ENCODE measurements around the gene DNER. TPM values are rescaled to one million over a fixed set of nuclear protein-coding genes. Genes with fewer than 3 reads are reported as not detected.

DNER gene
- total and polyA plus RNA-seq, 2 of the 4 experiments (the other 2 are of a cell fraction) = under 0.01 to 0.14 TPM

DNA sequence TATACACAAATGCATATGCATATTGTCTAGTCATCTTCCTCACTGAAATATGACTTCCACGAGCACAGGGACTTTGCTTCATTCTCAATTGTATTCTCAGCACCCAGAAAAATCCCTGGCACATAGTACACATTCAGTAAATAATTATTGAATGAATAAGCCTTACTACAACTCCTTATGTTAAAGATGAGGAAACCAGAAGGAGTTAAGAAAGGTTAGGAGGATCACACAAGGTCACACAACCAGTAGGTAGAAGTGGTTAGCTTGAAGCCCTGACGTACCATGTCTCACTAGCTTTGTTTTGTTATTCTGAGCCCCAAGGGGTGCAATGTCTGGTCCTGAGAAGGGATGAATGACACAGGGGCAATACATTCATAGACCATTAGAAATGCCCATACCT, 222.3 kb downstream of the DNER start:
- DNase-seq (no peak), ATAC-seq (ENCODE audit: low read depth) (no peak)
- no peak overlapping the region for H4K5ac ChIP-seq (ENCODE audit: low read depth, low read length)
- H3K56ac ChIP-seq (ENCODE audit: extremely low read depth, insufficient read depth, low read length) = no peak overlapping the region
- no TSS peak for BruUV-seq (replicated peaks)
- no peak overlapping the region for H2BK5ac ChIP-seq (ENCODE audit: low read depth, low read length, poor library complexity, severe bottlenecking)
- H4K20me1 ChIP-seq (ENCODE audit: insufficient read depth, low read length) = no peaks in the 10 kb centered on the region
- no peak overlapping the region for H3K14ac ChIP-seq (replicated peaks; ENCODE audit: low read depth, low read length)
- no peak overlapping the region for H4K8ac ChIP-seq (ENCODE audit: low read depth in 2 of 2, low read length in 2 of 2)
- ChIA-PET POLR2A (ENCODE audit: unreplicated experiment) (no interaction called here), CTCF (no interaction called here)
- WGBS, 2 experiments (ENCODE audit: extremely low coverage in 2 of 2, insufficient read length in 1 of 2) = no CpG with 5 or more reads among the region's 2 CpGs
- no peak overlapping the region for H3K9ac ChIP-seq (ENCODE audit: low read depth, low read length)
- H2AK9ac ChIP-seq (replicated peaks; ENCODE audit: low read depth, low read length, poor library complexity) = no peak overlapping the region
- H3K27me3 ChIP-seq (ENCODE audit: control insufficient read depth, insufficient read depth, low read length) = no peaks in the 10 kb centered on the region
- H3K18ac ChIP-seq (ENCODE audit: low read depth, low read length) = no peak overlapping the region
- in situ Hi-C loops (cut with MboI; ENCODE audit: low sequenced_read_pairs) (no loop called here), intact Hi-C loops (cut with micrococcal nuclease) (no loop called here), dilution Hi-C loops (cut with HindIII; ENCODE audit: low sequenced_read_pairs, unreplicated experiment) (no loop called here)
- no peak overlapping the region for H2BK20ac ChIP-seq (ENCODE audit: low read depth, low read length)
- H3K4me1 ChIP-seq (ENCODE audit: control insufficient read depth, insufficient read depth, low read length) = no peaks in the 10 kb centered on the region
- no peak overlapping the region for H3K23ac ChIP-seq (ENCODE audit: low read depth, low read length)
- H2AFZ ChIP-seq (replicated peaks; ENCODE audit: low read length, poor library complexity) = no peak overlapping the region
- no peak overlapping the region for H2AK5ac ChIP-seq (ENCODE audit: low read depth, low read length)
- no peak overlapping the region for H3K4me2 ChIP-seq (ENCODE audit: low read depth, low read length)
- no peak overlapping the region for H3K27ac ChIP-seq (ENCODE audit: insufficient read depth, low read length)
- H2BK120ac ChIP-seq (ENCODE audit: low read depth, low read length) = no peak overlapping the region
- H3K4me3 ChIP-seq (ENCODE audit: insufficient read depth, low read depth, low read length) = no peak overlapping the region
- H3K36me3 ChIP-seq (ENCODE audit: control insufficient read depth, insufficient read depth, low read length) = no peaks in the 10 kb centered on the region
- H2BK15ac ChIP-seq (ENCODE audit: low read depth, low read length) = no peak overlapping the region
- no peak for TF ChIP-seq RFX5 (IDR thresholded peaks at IDR 0.05; ENCODE audit: low read depth, low read length)
- no peak for TF ChIP-seq MAFK (IDR thresholded peaks at IDR 0.05; ENCODE audit: low read depth, low read length)
- TF ChIP-seq SMC3 (IDR thresholded peaks at IDR 0.05; ENCODE audit: low read depth, low read length) = no peak
- no peak for TF ChIP-seq FOS (IDR thresholded peaks at IDR 0.05; ENCODE audit: low read depth, low read length)
- TF ChIP-seq CEBPB (IDR thresholded peaks at IDR 0.05; ENCODE audit: low read depth, low read length) = no peak
- no peak overlapping the region for H4K91ac ChIP-seq (ENCODE audit: insufficient read depth, low read depth, low read length)
- peaks cover 6% of the 10 kb centered on the region for H3K9me3 ChIP-seq (ENCODE audit: control insufficient read depth, insufficient read depth, low read length)
- no peaks in the 10 kb centered on the region for H3K9me1 ChIP-seq (ENCODE audit: insufficient read depth, low read length)
- H3K4ac ChIP-seq (ENCODE audit: low read depth, low read length) = no peak overlapping the region
- H3K79me1 ChIP-seq (ENCODE audit: low read depth in 1 of 2, low read length in 2 of 2) = no peaks in the 10 kb centered on the region

Data from IMR-90 (cell line).